ENCODE data around the gene MYBBP1A. TPM values are rescaled to one million over a fixed set of nuclear protein-coding genes. Genes with fewer than 3 reads are reported as not detected.
A peak's percentile ranks its signal among the peaks of the same experiment; 100 is the strongest.

Gene MYBBP1A
- total RNA-seq, 1 donor from 2014 or later: 38.8 TPM

DNA sequence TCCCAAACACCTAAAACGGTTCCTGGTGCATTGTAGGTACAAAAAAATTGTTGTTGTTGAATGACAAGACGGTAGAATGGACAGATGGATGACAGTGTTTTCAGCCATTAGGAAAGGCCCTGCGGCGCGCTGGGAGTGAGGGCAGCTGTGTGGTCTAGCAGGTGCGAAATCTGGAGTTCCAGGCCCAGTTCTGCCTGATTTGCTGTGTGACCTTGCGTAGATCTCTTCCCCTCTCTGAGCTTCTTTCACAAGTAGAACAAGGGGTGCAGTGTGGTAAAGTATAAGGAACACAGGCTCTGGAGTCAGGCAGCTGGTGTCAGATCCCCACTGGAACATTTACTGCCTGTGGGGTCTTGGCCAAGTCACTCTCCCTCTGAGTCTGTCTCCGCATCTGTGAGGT, 31.2 kb downstream of the MYBBP1A start:
- Histone ChIP-seq H3K36me3 (peaks cover 5% of the 10 kb centered on the region), H3K27ac (no peak overlapping the region), H3K4me1 (peaks cover 48% of the 10 kb centered on the region), H3K27me3 (ENCODE audit: low read depth) (no peaks in the 10 kb centered on the region), H3K4me3 (no peak overlapping the region), H3K9me3 (no peaks in the 10 kb centered on the region)
- TF ChIP-seq, protein P1, sequence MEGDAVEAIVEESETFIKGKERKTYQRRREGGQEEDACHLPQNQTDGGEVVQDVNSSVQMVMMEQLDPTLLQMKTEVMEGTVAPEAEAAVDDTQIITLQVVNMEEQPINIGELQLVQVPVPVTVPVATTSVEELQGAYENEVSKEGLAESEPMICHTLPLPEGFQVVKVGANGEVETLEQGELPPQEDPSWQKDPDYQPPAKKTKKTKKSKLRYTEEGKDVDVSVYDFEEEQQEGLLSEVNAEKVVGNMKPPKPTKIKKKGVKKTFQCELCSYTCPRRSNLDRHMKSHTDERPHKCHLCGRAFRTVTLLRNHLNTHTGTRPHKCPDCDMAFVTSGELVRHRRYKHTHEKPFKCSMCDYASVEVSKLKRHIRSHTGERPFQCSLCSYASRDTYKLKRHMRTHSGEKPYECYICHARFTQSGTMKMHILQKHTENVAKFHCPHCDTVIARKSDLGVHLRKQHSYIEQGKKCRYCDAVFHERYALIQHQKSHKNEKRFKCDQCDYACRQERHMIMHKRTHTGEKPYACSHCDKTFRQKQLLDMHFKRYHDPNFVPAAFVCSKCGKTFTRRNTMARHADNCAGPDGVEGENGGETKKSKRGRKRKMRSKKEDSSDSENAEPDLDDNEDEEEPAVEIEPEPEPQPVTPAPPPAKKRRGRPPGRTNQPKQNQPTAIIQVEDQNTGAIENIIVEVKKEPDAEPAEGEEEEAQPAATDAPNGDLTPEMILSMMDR (IDR thresholded peaks at IDR 0.05): no peak
- no peak for ATAC-seq
- intact Hi-C loops (cut with DNase I): no loop called here
- no peak for DNase-seq

DNA sequence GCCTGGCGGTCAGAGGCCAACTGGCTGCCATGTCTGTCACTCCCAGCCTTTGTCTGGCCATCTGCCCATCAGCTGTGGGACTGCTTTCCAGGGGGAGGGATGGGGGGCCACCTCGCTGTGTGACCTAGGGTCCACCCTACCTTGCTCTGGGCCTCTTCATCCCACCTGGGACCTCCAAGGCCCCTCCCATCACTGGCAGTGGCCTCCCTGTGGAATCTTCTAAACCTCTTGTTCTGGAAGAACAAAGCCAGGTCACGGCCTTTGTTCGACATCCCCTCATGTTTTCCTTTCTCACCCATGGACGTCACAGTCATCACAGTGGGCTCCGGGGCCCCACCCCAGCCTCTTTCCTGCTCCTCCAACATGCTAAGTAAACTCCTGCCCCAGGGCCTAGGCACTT, 32.5 kb downstream of the MYBBP1A start:
- ATAC-seq (no peak), DNase-seq (no peak)
- peaks cover 5% of the 10 kb centered on the region for H3K36me3 ChIP-seq
- H3K27me3 ChIP-seq (ENCODE audit: low read depth): no peaks in the 10 kb centered on the region
- no peak overlapping the region for H3K4me3 ChIP-seq
- TF ChIP-seq, protein P1 (IDR thresholded peaks at IDR 0.05): no peak
- intact Hi-C loops (cut with DNase I): no loop called here
- no peaks in the 10 kb centered on the region for H3K9me3 ChIP-seq
- H3K4me1 ChIP-seq: peaks cover 56% of the 10 kb centered on the region
- H3K27ac ChIP-seq: peak overlapping the region; percentile 90

DNA sequence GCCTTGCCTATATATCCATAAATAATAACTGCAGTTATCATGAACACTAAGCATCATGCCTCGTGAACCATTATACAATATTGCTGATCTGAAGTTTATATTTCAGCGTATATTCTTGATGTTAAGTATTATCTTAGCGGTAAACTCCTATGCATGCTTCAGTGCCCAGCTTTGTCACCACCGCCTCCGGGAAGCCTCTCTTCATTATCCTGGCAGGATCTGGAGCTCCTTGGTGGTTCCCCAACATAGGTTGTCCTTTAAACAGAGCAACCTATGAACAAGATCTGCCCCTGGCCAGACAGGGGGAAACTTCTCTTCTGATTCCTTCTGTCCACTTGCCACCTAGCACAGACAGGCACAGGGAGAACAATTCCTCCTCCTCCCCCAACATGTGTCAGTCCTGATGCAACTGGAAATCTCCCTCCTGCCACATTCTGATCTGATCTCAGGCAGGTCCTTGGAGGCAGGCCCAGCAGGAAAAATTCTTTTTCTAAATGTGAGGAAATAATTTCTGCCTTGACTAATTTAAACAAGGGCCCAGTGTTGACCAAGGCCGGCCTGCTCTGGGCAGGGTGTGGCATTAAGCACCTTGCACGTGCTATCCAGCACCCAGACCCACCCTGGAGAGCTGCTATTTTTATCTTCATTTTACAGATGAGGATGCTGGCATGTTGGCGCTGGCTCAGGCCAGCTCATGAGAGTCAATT, 34.1 kb downstream of the MYBBP1A start:
- no peaks in the 10 kb centered on the region for H3K9me3 ChIP-seq
- peak; percentile 86 for DNase-seq
- H3K4me1 ChIP-seq: peaks cover 52% of the 10 kb centered on the region
- peaks cover 5% of the 10 kb centered on the region for H3K36me3 ChIP-seq
- no peak overlapping the region for H3K4me3 ChIP-seq
- TF ChIP-seq, protein P1 (IDR thresholded peaks at IDR 0.05): no peak
- intact Hi-C loops (cut with DNase I): no loop called here
- ATAC-seq: peak; percentile 91
- peak overlapping the region; percentile 90 for H3K27ac ChIP-seq
- no peaks in the 10 kb centered on the region for H3K27me3 ChIP-seq (ENCODE audit: low read depth)

DNA sequence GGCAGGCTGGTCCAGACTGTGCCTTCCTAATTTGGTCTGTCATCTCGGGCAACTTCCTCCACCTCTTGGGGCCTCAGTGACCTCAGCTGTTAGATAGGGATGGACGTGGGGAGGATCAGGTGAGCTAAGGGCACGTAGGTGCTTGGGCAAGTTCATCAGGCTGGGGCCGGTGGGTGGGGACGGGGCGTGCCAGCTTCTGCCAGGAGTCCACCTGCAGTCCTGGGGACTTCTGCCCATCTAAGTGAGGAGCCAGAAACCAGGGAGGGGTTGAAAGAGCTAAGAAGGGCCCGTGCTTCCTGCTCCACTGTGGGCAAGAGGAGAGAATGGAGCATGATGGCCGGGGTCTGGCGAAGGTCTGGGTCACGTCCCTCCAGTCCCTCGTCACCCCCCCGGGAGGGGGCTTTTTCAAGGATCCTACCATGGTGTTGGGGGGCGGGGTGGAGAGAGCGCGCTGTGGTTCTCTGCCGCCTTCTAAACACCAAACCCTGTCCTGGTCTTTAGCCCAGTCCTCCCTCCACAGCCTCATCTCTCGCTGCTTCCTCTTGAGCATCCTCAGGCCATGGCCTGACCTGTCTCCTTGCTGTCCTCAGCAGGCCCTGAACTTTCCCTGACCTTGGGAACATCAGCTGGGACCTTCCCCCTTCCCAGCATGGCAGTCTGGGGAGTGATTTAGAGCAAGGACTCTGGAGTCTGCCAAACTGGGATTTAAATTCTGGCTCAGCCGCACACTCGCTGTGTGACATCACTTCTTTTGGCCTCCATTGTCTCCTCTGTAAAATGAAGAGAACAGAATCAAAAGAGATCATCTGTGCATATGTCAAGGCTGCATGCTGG, 34.9 kb downstream of the MYBBP1A start:
- intact Hi-C loops (cut with DNase I): no loop called here
- ATAC-seq (no peak), DNase-seq (no peak)
- no peak overlapping the region for H3K4me3 ChIP-seq
- H3K27ac ChIP-seq: peak overlapping the region; percentile 90
- H3K4me1 ChIP-seq: peaks cover 60% of the 10 kb centered on the region
- TF ChIP-seq, protein P1 (IDR thresholded peaks at IDR 0.05): no peak
- peaks cover 4% of the 10 kb centered on the region for H3K36me3 ChIP-seq
- no peaks in the 10 kb centered on the region for H3K27me3 ChIP-seq (ENCODE audit: low read depth)
- H3K9me3 ChIP-seq: no peaks in the 10 kb centered on the region

DNA sequence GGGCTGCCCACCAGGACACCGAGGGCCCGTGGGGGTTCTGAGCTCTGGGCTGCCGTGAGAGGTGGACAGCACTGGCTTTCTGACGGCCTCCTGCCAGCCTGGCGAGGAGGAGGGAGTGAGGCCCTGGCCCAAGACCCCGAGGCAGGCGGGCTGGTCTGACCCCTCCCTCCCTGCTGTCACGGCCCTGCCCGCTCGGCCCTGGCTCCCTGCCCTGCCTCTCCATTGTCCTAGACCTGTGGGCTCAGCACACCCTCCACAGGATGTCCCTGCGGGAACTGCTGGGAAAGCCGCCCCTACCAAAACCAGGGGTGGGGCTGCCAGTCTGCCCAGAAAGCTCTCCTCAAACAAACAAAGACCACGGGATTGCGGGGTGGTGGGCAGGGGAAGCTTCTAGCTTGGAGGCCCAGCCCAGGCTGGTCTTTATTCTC, 35.8 kb downstream of the MYBBP1A start:
- peak; percentile 61 to 75 for ATAC-seq
- H3K4me1 ChIP-seq: peaks cover 69% of the 10 kb centered on the region

More for the DNA sequence above, 35.8 kb downstream of the MYBBP1A start:
- Histone ChIP-seq H3K27me3 (ENCODE audit: low read depth) (no peaks in the 10 kb centered on the region), H3K27ac (peak overlapping the region; percentile 90), H3K4me3 (no peak overlapping the region), H3K9me3 (no peaks in the 10 kb centered on the region), H3K36me3 (no peaks in the 10 kb centered on the region)
- peak; percentile 86 for DNase-seq
- TF ChIP-seq, protein P1 (IDR thresholded peaks at IDR 0.05): no peak
- intact Hi-C loops (cut with DNase I): no loop called here

Measured in lower lobe of right lung (tissue), 2 donors.